Activated T-cell treated with anti-CD3 and anti-CD28 coated beads, Interleukin-2, amount 50 U/mL, for 24 hours (primary cell): ENCODE results near the gene MYO1B.

Source experiments
- DNase-seq: peaks from one replicate; pipeline ENCODE4 v3.0.0-alpha.2; 2020
- H3K27ac Mint-ChIP-seq: 2 replicates; pipeline ENCODE4 v1.8.0; 2020; ENCODE audit warnings: mild to moderate bottlenecking, mixed read lengths
- H3K27me3 Mint-ChIP-seq: 2 replicates; pipeline ENCODE4 v1.8.0; 2020; ENCODE audit warnings: mixed read lengths
- H3K36me3 Mint-ChIP-seq: 2 replicates; pipeline ENCODE4 v1.8.0; 2020; ENCODE audit warnings: low read depth, mixed read lengths
- H3K4me1 Mint-ChIP-seq: 2 replicates; pipeline ENCODE4 v1.8.0; 2020; ENCODE audit warnings: low read depth, mixed read lengths
- H3K4me3 Mint-ChIP-seq: 2 replicates; pipeline ENCODE4 v1.8.0; 2020; ENCODE audit warnings: mild to moderate bottlenecking, moderate library complexity, mixed read lengths
- H3K9me3 Mint-ChIP-seq: 2 replicates; pipeline ENCODE4 v1.8.0; 2020; ENCODE audit warnings: mixed read lengths

MYO1B gene

GRCh38 chr2:191325651-191326365, 80.6 kb downstream of the MYO1B start:
- H3K27ac Mint-ChIP-seq = no peak overlapping the region

GRCh38 chr2:191327484-191327883, 82.3 kb downstream of the MYO1B start:
- H3K27ac Mint-ChIP-seq = no peak overlapping the region
- peaks cover 6% of the 10 kb centered on the region for H3K4me1 Mint-ChIP-seq

More at GRCh38 chr2:191325651-191326365, 80.6 kb downstream of the MYO1B start:
- no peak overlapping the region for H3K4me3 Mint-ChIP-seq
- peaks cover 17% of the 10 kb centered on the region for H3K4me1 Mint-ChIP-seq
- no peak for DNase-seq
- H3K9me3 Mint-ChIP-seq = no peaks in the 10 kb centered on the region
- H3K36me3 Mint-ChIP-seq = no peaks in the 10 kb centered on the region
- H3K27me3 Mint-ChIP-seq = no peaks in the 10 kb centered on the region

GRCh38 chr2:191328150-191328809, 83.1 kb downstream of the MYO1B start:
- Mint-ChIP-seq H3K4me1 (no peaks in the 10 kb centered on the region), H3K4me3 (no peak overlapping the region), H3K36me3 (no peaks in the 10 kb centered on the region), H3K9me3 (no peaks in the 10 kb centered on the region), H3K27ac (no peak overlapping the region), H3K27me3 (no peaks in the 10 kb centered on the region)
- DNase-seq = no peak

More at GRCh38 chr2:191327484-191327883, 82.3 kb downstream of the MYO1B start:
- Mint-ChIP-seq H3K4me3 (no peak overlapping the region), H3K27me3 (no peaks in the 10 kb centered on the region), H3K36me3 (no peaks in the 10 kb centered on the region), H3K9me3 (no peaks in the 10 kb centered on the region)
- DNase-seq = no peak

GRCh38 chr2:191329841-191330240, 84.6 kb downstream of the MYO1B start:
- Mint-ChIP-seq H3K36me3 (no peaks in the 10 kb centered on the region), H3K4me3 (no peak overlapping the region), H3K9me3 (no peaks in the 10 kb centered on the region), H3K4me1 (no peaks in the 10 kb centered on the region), H3K27me3 (no peaks in the 10 kb centered on the region), H3K27ac (no peak overlapping the region)
- DNase-seq = no peak

- H3K27ac Mint-ChIP-seq = no peak overlapping the region
- no peak for DNase-seq
Measured at GRCh38 chr2:191333911-191334357, 88.7 kb downstream of the MYO1B start.

GRCh38 chr2:191335875-191336464, 90.8 kb downstream of the MYO1B start:
- Mint-ChIP-seq H3K9me3 (no peaks in the 10 kb centered on the region), H3K4me1 (no peaks in the 10 kb centered on the region), H3K36me3 (no peaks in the 10 kb centered on the region), H3K4me3 (no peak overlapping the region), H3K27ac (no peak overlapping the region), H3K27me3 (no peaks in the 10 kb centered on the region)
- DNase-seq = no peak

More at GRCh38 chr2:191333911-191334357, 88.7 kb downstream of the MYO1B start:
- Mint-ChIP-seq H3K4me1 (no peaks in the 10 kb centered on the region), H3K9me3 (no peaks in the 10 kb centered on the region), H3K4me3 (no peak overlapping the region), H3K27me3 (no peaks in the 10 kb centered on the region), H3K36me3 (no peaks in the 10 kb centered on the region)

- no peak for DNase-seq
- Mint-ChIP-seq H3K27ac (no peak overlapping the region), H3K4me1 (no peaks in the 10 kb centered on the region), H3K4me3 (no peak overlapping the region), H3K27me3 (no peaks in the 10 kb centered on the region), H3K9me3 (no peaks in the 10 kb centered on the region), H3K36me3 (no peaks in the 10 kb centered on the region)
Measured at GRCh38 chr2:191341436-191341835, 96.2 kb downstream of the MYO1B start.

GRCh38 chr2:191343796-191344338, 98.7 kb downstream of the MYO1B start:
- Mint-ChIP-seq H3K4me1 (no peaks in the 10 kb centered on the region), H3K9me3 (no peaks in the 10 kb centered on the region), H3K27ac (no peak overlapping the region), H3K36me3 (no peaks in the 10 kb centered on the region), H3K4me3 (no peak overlapping the region), H3K27me3 (no peaks in the 10 kb centered on the region)
- no peak for DNase-seq

- Mint-ChIP-seq H3K4me1 (no peaks in the 10 kb centered on the region), H3K4me3 (no peak overlapping the region), H3K9me3 (no peaks in the 10 kb centered on the region), H3K27me3 (no peaks in the 10 kb centered on the region), H3K27ac (no peak overlapping the region), H3K36me3 (no peaks in the 10 kb centered on the region)
- no peak for DNase-seq
Measured at GRCh38 chr2:191345788-191346187, 100.6 kb downstream of the MYO1B start.

GRCh38 chr2:191347154-191347553, 102.0 kb downstream of the MYO1B start:
- Mint-ChIP-seq H3K36me3 (no peaks in the 10 kb centered on the region), H3K27ac (no peak overlapping the region), H3K9me3 (no peaks in the 10 kb centered on the region), H3K4me3 (no peak overlapping the region), H3K27me3 (no peaks in the 10 kb centered on the region), H3K4me1 (no peaks in the 10 kb centered on the region)
- no peak for DNase-seq

GRCh38 chr2:191347881-191348280, 102.7 kb downstream of the MYO1B start:
- no peaks in the 10 kb centered on the region for H3K4me1 Mint-ChIP-seq
- H3K4me3 Mint-ChIP-seq = no peak overlapping the region
- DNase-seq = no peak
- no peak overlapping the region for H3K27ac Mint-ChIP-seq
- no peaks in the 10 kb centered on the region for H3K36me3 Mint-ChIP-seq
- no peaks in the 10 kb centered on the region for H3K9me3 Mint-ChIP-seq
- H3K27me3 Mint-ChIP-seq = no peaks in the 10 kb centered on the region

GRCh38 chr2:191349990-191350389, 104.8 kb downstream of the MYO1B start:
- H3K27me3 Mint-ChIP-seq = no peaks in the 10 kb centered on the region
- H3K4me3 Mint-ChIP-seq = no peak overlapping the region
- no peaks in the 10 kb centered on the region for H3K4me1 Mint-ChIP-seq
- H3K27ac Mint-ChIP-seq = no peak overlapping the region
- no peaks in the 10 kb centered on the region for H3K9me3 Mint-ChIP-seq
- DNase-seq = no peak
- H3K36me3 Mint-ChIP-seq = no peaks in the 10 kb centered on the region

GRCh38 chr2:191350826-191351225, 105.6 kb downstream of the MYO1B start:
- Mint-ChIP-seq H3K4me1 (no peaks in the 10 kb centered on the region), H3K4me3 (no peak overlapping the region), H3K27ac (no peak overlapping the region), H3K9me3 (no peaks in the 10 kb centered on the region), H3K27me3 (no peaks in the 10 kb centered on the region), H3K36me3 (no peaks in the 10 kb centered on the region)
- no peak for DNase-seq

GRCh38 chr2:191351298-191351697, 106.1 kb downstream of the MYO1B start:
- no peaks in the 10 kb centered on the region for H3K36me3 Mint-ChIP-seq
- H3K9me3 Mint-ChIP-seq = no peaks in the 10 kb centered on the region
- H3K27ac Mint-ChIP-seq = no peak overlapping the region
- no peak for DNase-seq
- H3K4me3 Mint-ChIP-seq = no peak overlapping the region
- H3K27me3 Mint-ChIP-seq = no peaks in the 10 kb centered on the region
- no peaks in the 10 kb centered on the region for H3K4me1 Mint-ChIP-seq

- H3K36me3 Mint-ChIP-seq = no peaks in the 10 kb centered on the region
- H3K9me3 Mint-ChIP-seq = no peaks in the 10 kb centered on the region
- no peak overlapping the region for H3K27ac Mint-ChIP-seq
- DNase-seq = no peak
- no peaks in the 10 kb centered on the region for H3K27me3 Mint-ChIP-seq
- H3K4me3 Mint-ChIP-seq = no peak overlapping the region
- H3K4me1 Mint-ChIP-seq = no peaks in the 10 kb centered on the region
Measured at GRCh38 chr2:191351921-191352320, 106.7 kb downstream of the MYO1B start.
